ENCODE results near the gene DHRS7B. TPM values are rescaled to one million over a fixed set of nuclear protein-coding genes. Genes with fewer than 3 reads are reported as not detected.
"Not testable (repeated sequence)": the region's sequence is repeated elsewhere in the genome, so short reads cannot be mapped to it uniquely, and the experiment has no call there.

Gene DHRS7B
- total and polyA plus RNA-seq, 5 experiments from 2014 or later, result 6.4 to 11.7 (median 8.0) TPM

GRCh38 chr17:21119247-21119918 is 7.4 kb upstream of the DHRS7B start:
- Mint-ChIP-seq H3K9me3 (no peaks in the 10 kb centered on the region), H3K4me3 (peak overlapping the region in 4 of 10 donors; percentile 1 to 5 (median 4)), H3K36me3 (no peaks in the 10 kb centered on the region), H3K4me1 (peaks cover 3 to 11% (median 8%) of the 10 kb centered on the region in 4 donors), H3K27ac (peak overlapping the region in 2 of 10 donors; percentile 0 to 10), H3K27me3 (peaks cover 0 to 7% (median 2%) of the 10 kb centered on the region in 5 donors)
- DNase-seq (peak; percentile 52 to 80 (median 66)), ATAC-seq (peak; percentile 86 to 97)
- POLR2A ChIA-PET, result interaction anchor here (0.6 to 1.3 kb wide), 3 partner anchors 9 to 394 kb away, joined by 3 to 5 read pairs (median 4); partner anchors contain the start of gene USP22

- Mint-ChIP-seq H3K36me3 (no peaks in the 10 kb centered on the region), H3K4me3 (peak overlapping the region in 2 of 10 donors; percentile 1 to 56), H3K9me3 (no peaks in the 10 kb centered on the region), H3K4me1 (peaks cover 4 to 15% (median 12%) of the 10 kb centered on the region in 4 donors), H3K27ac (peak overlapping the region in 2 of 10 donors; percentile 0 to 10), H3K27me3 (peaks cover 0 to 7% (median 2%) of the 10 kb centered on the region in 5 donors)
- DNase-seq (no peak), ATAC-seq (no peak)
- POLR2A ChIA-PET, result interaction anchor here (0.9 to 1.3 kb wide), 2 partner anchors 8 to 77 kb away, joined by 4 to 5 read pairs; partner anchors contain the start of gene USP22
Observed at GRCh38 chr17:21119919-21120249, 6.9 kb upstream of the DHRS7B start.

DNA sequence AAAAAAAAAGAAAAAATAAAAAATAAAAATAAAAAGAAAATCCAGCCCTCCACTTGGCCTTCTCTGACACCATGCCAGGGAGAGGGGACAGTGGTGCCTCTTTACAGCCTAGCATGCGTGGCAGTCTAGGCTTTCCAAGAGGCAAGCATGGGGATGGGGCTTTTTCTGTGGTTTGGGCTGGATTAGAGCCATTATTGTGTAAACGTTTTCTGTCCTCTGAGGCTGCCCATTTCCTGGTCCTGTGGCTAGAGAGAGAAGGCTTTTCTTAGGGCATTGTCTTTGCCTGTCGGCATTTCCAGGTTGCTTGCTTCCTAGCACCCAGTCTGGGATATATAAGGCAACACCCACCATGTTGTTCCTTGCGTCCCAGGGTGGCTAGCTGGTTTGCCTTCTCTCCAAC is 2.7 kb upstream of the DHRS7B start:
- Mint-ChIP-seq H3K4me1 (peaks cover 21 to 51% (median 42%) of the 10 kb centered on the region in 4 donors), H3K36me3 (no peaks in the 10 kb centered on the region), H3K27me3 (peaks cover 0 to 4% (median 2%) of the 10 kb centered on the region in 5 donors), H3K9me3 (no peaks in the 10 kb centered on the region), H3K4me3 (no peak overlapping the region), H3K27ac (peak overlapping the region in 1 of 10 donors; percentile 10)
- DNase-seq, result no peak
- POLR2A ChIA-PET, result no interaction called here
- no peak for ATAC-seq

DNA sequence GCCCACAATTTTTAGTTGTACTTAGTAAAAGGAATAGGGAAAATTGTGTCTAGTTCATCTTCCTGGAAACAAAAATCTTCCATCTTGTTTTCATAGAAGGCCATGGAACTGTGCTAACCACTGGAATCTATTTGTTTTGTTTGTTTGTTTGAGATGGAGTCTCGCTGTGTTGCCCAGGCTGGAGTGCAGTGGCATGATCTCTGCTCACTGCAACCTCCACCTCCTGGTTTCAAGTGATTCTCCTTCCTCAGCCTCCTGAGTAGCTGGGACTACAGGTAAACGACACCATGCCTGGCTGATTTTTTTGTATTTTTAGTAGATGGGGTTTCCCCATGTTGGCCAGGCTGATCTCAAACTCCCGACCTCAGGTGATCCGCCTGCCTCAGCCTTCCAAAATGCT is 2.2 kb upstream of the DHRS7B start:
- H3K4me3 Mint-ChIP-seq, result peak overlapping the region in 2 of 10 donors; percentile 67 to 96
- POLR2A ChIA-PET, H3K27me3 Mint-ChIP-seq, DNase-seq, H3K9me3 Mint-ChIP-seq, ATAC-seq, H3K36me3 Mint-ChIP-seq: not testable (repeated sequence)
- H3K27ac Mint-ChIP-seq, result peak overlapping the region in 2 of 10 donors; percentile 3 to 73
- H3K4me1 Mint-ChIP-seq, result peaks cover 22 to 51% (median 41%) of the 10 kb centered on the region in 4 donors

DNA sequence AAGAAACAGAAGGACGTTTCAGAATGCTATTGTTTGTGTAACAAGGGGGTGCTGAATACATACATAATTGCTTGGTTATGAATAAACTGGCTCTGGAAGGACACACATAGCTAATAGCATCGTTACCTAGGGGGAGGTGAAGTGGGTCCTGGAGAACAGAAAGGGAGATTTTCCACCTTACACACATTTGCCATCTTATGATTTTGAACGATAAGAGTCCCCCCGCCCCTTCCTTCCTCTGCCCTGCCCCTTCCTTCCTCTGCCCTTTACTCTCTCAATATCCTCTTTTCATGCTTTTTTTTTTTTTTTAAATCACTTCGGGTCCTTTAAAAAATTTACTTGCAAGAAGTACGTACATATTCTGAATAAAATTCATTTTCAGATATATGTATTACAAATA is 902 bp upstream of the DHRS7B start:
- Mint-ChIP-seq H3K4me3 (peak overlapping the region; percentile 91 to 99 (median 97)), H3K9me3 (no peaks in the 10 kb centered on the region), H3K27ac (peak overlapping the region; percentile 94 to 98 (median 97)), H3K36me3 (no peaks in the 10 kb centered on the region), H3K4me1 (peaks cover 21 to 47% (median 39%) of the 10 kb centered on the region in 4 donors), H3K27me3 (peaks cover 0 to 2% (median 0%) of the 10 kb centered on the region in 5 donors)
- DNase-seq (peak; percentile 43 to 82 (median 66)), ATAC-seq (peak; percentile 54 to 63)
- POLR2A ChIA-PET, result interaction anchor here (0.6 to 2.8 kb wide), 7 partner anchors 12 to 272 kb away, joined by 3 to 12 read pairs (median 6); partner anchors contain the start of gene USP22

DNA sequence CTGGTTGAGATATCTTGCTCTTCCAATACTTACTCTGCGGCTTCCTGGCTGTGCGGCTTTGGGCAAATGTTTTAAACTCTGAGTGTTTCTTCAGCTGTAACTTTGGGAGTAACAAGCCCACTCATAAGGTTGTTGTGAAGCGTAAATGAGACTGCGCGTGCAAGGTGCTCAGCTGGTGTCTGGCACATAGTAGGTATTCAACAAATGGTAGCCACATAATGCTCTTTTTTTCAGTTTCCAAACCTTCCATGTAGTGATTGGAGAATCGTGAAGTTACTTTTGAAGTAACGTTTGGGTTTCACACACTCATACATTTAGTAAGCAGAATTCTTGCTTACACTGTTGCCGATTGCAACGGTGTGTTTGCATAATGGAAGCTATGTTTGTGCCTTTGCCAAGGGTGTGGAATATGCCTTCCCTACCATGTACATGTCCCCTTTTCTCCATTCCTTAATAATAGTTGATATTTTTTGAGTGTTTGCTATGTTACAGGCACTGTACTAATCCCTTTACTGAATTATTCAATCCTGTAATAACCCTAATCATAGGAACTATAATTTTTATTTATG is 829 bp downstream of the DHRS7B start:
- Mint-ChIP-seq H3K4me3 (peak overlapping the region; percentile 91 to 99 (median 97)), H3K4me1 (peaks cover 29 to 62% (median 52%) of the 10 kb centered on the region in 4 donors), H3K36me3 (no peaks in the 10 kb centered on the region), H3K27me3 (peaks cover 0 to 2% (median 0%) of the 10 kb centered on the region in 5 donors), H3K27ac (peak overlapping the region; percentile 94 to 98 (median 97)), H3K9me3 (peaks cover 0 to 1% (median 0%) of the 10 kb centered on the region in 9 donors)
- ATAC-seq (no peak), DNase-seq (no peak)
- POLR2A ChIA-PET, result interaction anchor here (1.4 to 2.8 kb wide), 3 partner anchors 8 to 148 kb away, joined by 4 to 7 read pairs (median 6); no protein-coding TSS in a partner anchor

GRCh38 chr17:21129023-21129681 is 2.4 kb downstream of the DHRS7B start:
- Mint-ChIP-seq H3K4me1 (peaks cover 30 to 70% (median 54%) of the 10 kb centered on the region in 4 donors), H3K27me3 (peaks cover 0 to 2% (median 0%) of the 10 kb centered on the region in 5 donors), H3K4me3 (peak overlapping the region in 8 of 10 donors; percentile 37 to 73 (median 55)), H3K9me3 (peaks cover 0 to 11% (median 0%) of the 10 kb centered on the region in 9 donors), H3K36me3 (peaks cover 0 to 6% (median 6%) of the 10 kb centered on the region in 3 donors), H3K27ac (peak overlapping the region in 7 of 10 donors; percentile 15 to 77 (median 47))
- ATAC-seq (no peak), DNase-seq (no peak)
- POLR2A ChIA-PET, result interaction anchor here (0.9 to 1.4 kb wide), 2 partner anchors 10 to 46 kb away, joined by 4 to 6 read pairs; no protein-coding TSS in a partner anchor

DNA sequence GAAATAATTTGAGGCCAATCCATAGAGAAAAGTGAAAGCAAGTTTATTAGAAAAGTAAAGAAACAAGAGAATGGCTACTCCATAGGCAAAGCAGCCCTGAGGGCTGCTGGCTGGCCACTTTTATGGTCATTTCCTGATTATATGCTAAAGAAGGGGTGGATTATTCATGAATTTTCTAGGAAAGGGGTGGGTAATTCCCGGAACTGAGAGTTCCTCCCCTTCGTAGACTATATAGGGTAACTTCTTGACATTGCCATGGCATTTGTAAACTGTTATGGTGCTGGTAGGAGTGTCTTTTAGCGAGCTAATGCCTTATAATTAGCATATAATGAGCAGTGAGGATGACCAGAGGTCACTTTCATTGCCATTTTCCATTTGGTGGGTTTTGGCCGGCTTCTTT is 4.4 kb downstream of the DHRS7B start:
- DNase-seq (no peak), ATAC-seq (no peak)
- Mint-ChIP-seq H3K27ac (peak overlapping the region in 2 of 10 donors; percentile 34 to 37), H3K4me3 (no peak overlapping the region), H3K9me3 (peaks cover 0 to 20% (median 3%) of the 10 kb centered on the region in 9 donors), H3K4me1 (peaks cover 25 to 54% (median 38%) of the 10 kb centered on the region in 4 donors), H3K27me3 (peaks cover 0 to 2% (median 0%) of the 10 kb centered on the region in 5 donors), H3K36me3 (peaks cover 0 to 17% (median 13%) of the 10 kb centered on the region in 3 donors)
- POLR2A ChIA-PET, result no interaction called here

DNA sequence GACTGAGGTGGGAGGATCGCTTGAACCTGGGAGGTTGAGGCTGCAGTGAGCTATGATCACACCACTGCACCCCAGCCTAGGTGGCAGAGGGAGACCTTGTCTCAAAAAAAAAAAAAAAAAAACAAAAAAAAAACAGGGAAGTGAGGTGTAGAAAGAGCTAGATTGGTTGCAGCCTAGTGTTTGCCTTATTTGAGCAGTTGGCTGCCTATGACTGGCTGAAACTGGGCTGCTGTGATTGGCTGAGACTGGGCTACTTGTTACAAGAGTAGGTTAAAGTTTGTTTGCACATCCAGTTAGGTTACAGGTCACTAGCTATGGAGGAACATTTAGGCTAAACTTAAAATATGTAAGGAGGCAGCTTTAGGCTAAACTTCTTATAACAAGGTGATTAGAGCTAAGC is 5.7 kb downstream of the DHRS7B start:
- DNase-seq, result no peak
- H3K9me3 Mint-ChIP-seq, result peaks cover 0 to 20% (median 3%) of the 10 kb centered on the region in 9 donors
- H3K4me1 Mint-ChIP-seq, result peaks cover 15 to 41% (median 27%) of the 10 kb centered on the region in 4 donors
- no peak for ATAC-seq
- H3K27ac Mint-ChIP-seq, result peak overlapping the region in 2 of 10 donors; percentile 54 to 61
- no peaks in the 10 kb centered on the region for H3K27me3 Mint-ChIP-seq
- H3K36me3 Mint-ChIP-seq, result peaks cover 0 to 17% (median 13%) of the 10 kb centered on the region in 3 donors
- H3K4me3 Mint-ChIP-seq, result no peak overlapping the region
- POLR2A ChIA-PET, result interaction anchor here (0.7 kb wide), 1 partner anchor 33 kb away, joined by 3 read pairs; no protein-coding TSS in a partner anchor

GRCh38 chr17:21134559-21134958 is 7.8 kb downstream of the DHRS7B start:
- Mint-ChIP-seq H3K27me3 (no peaks in the 10 kb centered on the region), H3K27ac (no peak overlapping the region), H3K9me3 (peaks cover 0 to 20% (median 4%) of the 10 kb centered on the region in 9 donors), H3K4me1 (peaks cover 10 to 28% (median 16%) of the 10 kb centered on the region in 4 donors), H3K36me3 (peaks cover 0 to 21% (median 13%) of the 10 kb centered on the region in 3 donors), H3K4me3 (no peak overlapping the region)
- POLR2A ChIA-PET, result no interaction called here
- no peak for ATAC-seq
- DNase-seq, result no peak

- H3K36me3 Mint-ChIP-seq, result peaks cover 2 to 9% (median 7%) of the 10 kb centered on the region in 3 donors
- ATAC-seq (no peak), DNase-seq (no peak)
- peak overlapping the region in 1 of 10 donors; percentile 20 for H3K27ac Mint-ChIP-seq
- no peak overlapping the region for H3K4me3 Mint-ChIP-seq
- peaks cover 0 to 5% (median 0%) of the 10 kb centered on the region in 9 donors for H3K9me3 Mint-ChIP-seq
- POLR2A ChIA-PET, result no interaction called here
- H3K4me1 Mint-ChIP-seq, result peaks cover 0 to 11% (median 2%) of the 10 kb centered on the region in 4 donors
- no peaks in the 10 kb centered on the region for H3K27me3 Mint-ChIP-seq
Observed at GRCh38 chr17:21140911-21141310, 14.1 kb downstream of the DHRS7B start.

DNA sequence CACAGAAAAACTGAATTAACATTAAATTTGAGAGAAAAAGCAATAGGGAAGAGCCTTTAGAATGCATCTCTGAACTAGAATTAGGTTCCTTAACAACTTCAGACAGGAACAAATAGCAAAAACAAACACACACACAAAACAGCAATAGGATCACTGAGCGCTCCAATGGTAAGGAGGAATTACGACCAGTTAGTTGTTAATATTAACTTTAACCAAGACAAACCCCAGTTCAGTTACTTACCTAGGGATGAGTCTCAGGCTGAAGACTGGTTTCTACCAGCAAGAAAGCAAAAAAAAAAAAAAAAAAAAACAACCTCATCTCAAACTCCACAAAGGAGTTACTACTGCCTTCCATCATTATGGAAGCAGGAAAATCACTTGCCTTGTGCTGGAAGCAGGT is 14.6 kb downstream of the DHRS7B start:
- Mint-ChIP-seq H3K9me3 (peaks cover 0 to 5% (median 0%) of the 10 kb centered on the region in 9 donors), H3K27ac (peak overlapping the region in 1 of 10 donors; percentile 20), H3K36me3 (peaks cover 4 to 9% (median 9%) of the 10 kb centered on the region in 3 donors), H3K4me3 (no peak overlapping the region), H3K4me1 (peaks cover 0 to 15% (median 2%) of the 10 kb centered on the region in 4 donors), H3K27me3 (no peaks in the 10 kb centered on the region)
- DNase-seq (no peak), ATAC-seq (no peak)
- POLR2A ChIA-PET, result no interaction called here

Data from naive thymus-derived CD8-positive, alpha-beta T cell (primary cell).